Measurements from ENCODE around the gene SOCS4.

DNA sequence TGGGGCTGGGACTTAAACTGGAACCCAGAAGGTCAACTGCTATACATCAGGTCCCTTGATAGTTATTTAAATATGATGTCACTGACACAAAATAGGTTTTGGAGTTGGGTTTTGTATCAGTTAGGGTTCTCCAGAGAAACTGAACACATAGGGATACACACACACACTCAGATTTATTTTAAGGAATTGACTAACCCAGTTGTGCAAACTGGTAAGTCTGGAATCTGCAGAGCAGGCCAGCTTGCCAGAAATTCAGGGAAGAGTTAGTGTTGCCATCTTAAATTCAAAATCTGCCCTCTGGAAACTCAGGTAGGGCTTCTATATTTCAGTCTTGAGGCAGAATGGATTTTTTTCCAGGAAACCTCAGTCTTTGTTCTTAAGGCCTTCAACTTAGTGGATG, 61.3 kb downstream of the SOCS4 start:
- TF ChIP-seq, protein P1, sequence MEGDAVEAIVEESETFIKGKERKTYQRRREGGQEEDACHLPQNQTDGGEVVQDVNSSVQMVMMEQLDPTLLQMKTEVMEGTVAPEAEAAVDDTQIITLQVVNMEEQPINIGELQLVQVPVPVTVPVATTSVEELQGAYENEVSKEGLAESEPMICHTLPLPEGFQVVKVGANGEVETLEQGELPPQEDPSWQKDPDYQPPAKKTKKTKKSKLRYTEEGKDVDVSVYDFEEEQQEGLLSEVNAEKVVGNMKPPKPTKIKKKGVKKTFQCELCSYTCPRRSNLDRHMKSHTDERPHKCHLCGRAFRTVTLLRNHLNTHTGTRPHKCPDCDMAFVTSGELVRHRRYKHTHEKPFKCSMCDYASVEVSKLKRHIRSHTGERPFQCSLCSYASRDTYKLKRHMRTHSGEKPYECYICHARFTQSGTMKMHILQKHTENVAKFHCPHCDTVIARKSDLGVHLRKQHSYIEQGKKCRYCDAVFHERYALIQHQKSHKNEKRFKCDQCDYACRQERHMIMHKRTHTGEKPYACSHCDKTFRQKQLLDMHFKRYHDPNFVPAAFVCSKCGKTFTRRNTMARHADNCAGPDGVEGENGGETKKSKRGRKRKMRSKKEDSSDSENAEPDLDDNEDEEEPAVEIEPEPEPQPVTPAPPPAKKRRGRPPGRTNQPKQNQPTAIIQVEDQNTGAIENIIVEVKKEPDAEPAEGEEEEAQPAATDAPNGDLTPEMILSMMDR (IDR thresholded peaks at IDR 0.05; ENCODE audit: low read depth, low read length, poor library complexity, severe bottlenecking): no peak
- no peak for TF ChIP-seq EZH2phosphoT487 (IDR thresholded peaks at IDR 0.05; ENCODE audit: borderline replicate concordance, low read length)
